IMR-90 (cell line): ENCODE measurements around the gene PIMREG. TPM values are rescaled to one million over a fixed set of nuclear protein-coding genes. Genes with fewer than 3 reads are reported as not detected.

Source experiments
- ATAC-seq: fragments of 200-7000 bp; cut with Tn5 transposase; 2 replicates; pipeline ENCODE4 v1.9.1; 2020; ENCODE audit warnings: low read depth, mild to moderate bottlenecking, moderate library complexity
- BruUV-seq: library from RNA; stranded (reverse); fragments of 400-500 nt; replicated peaks from 2 replicates; lab custom pipeline; 2021; lab: Mats Ljungman, UMichigan
- CTCF ChIA-PET: fragments of 300-600 bp; formaldehyde crosslinking; extraction: SDS; loops from one replicate; lab custom pipeline; 2021; ENCODE audit warnings: antibody characterized with exemption; lab: Yijun Ruan, JAX
- POLR2A ChIA-PET: fragments of 300-600 bp; sonication (Branson Sonifier 250); formaldehyde crosslinking; loops from one replicate; lab custom pipeline; 2022; ENCODE audit warnings: antibody characterized with exemption; ENCODE audit not compliant: unreplicated experiment; lab: Charles Lee
- DNase-seq: peaks from one replicate; pipeline ENCODE4 v3.0.0; 2013
- H2AFZ ChIP-seq: replicated peaks from 2 replicates; pipeline ENCODE3; 2013; ENCODE audit warnings: low read length, mild to moderate bottlenecking; ENCODE audit not compliant: poor library complexity
- H2AK5ac ChIP-seq: 2 replicates; pipeline ENCODE4 v1.6.1; 2013; ENCODE audit warnings: low read depth, low read length, inconsistent platforms
- H2AK9ac ChIP-seq: replicated peaks from 2 replicates; pipeline ENCODE3; 2013; ENCODE audit warnings: mild to moderate bottlenecking, low read depth, low read length, moderate library complexity; ENCODE audit not compliant: poor library complexity
- H2BK120ac ChIP-seq: 2 replicates; pipeline ENCODE4 v1.6.1; 2013; ENCODE audit warnings: low read depth, low read length, inconsistent platforms
- H2BK15ac ChIP-seq: 3 replicates; pipeline ENCODE4 v1.6.1; 2013; ENCODE audit warnings: low read depth, low read length, inconsistent platforms
- H2BK20ac ChIP-seq: 2 replicates; pipeline ENCODE4 v1.6.1; 2013; ENCODE audit warnings: low read depth, mild to moderate bottlenecking, inconsistent platforms, low read length, moderate library complexity
- H2BK5ac ChIP-seq: 2 replicates; pipeline ENCODE4 v1.6.1; 2013; ENCODE audit warnings: mild to moderate bottlenecking, low read depth, low read length, inconsistent platforms; ENCODE audit not compliant: poor library complexity, severe bottlenecking
- H3K14ac ChIP-seq: replicated peaks from 2 replicates; pipeline ENCODE4 v1.6.1; 2013; ENCODE audit warnings: low read depth, low read length, inconsistent platforms
- H3K18ac ChIP-seq: 2 replicates; pipeline ENCODE4 v1.6.1; 2013; ENCODE audit warnings: low read depth, low read length, control low read depth
- H3K23ac ChIP-seq: 2 replicates; pipeline ENCODE4 v1.6.1; 2013; ENCODE audit warnings: low read depth, low read length, inconsistent platforms
- H3K27ac ChIP-seq: 2 replicates; pipeline ENCODE4 v1.5.1; 2013; ENCODE audit warnings: mild to moderate bottlenecking, control low read depth, low read length; ENCODE audit not compliant: insufficient read depth
- H3K27me3 ChIP-seq: 2 replicates; pipeline ENCODE4 v1.6.1; 2013; ENCODE audit warnings: low read length; ENCODE audit not compliant: control insufficient read depth, insufficient read depth
- H3K36me3 ChIP-seq: 2 replicates; pipeline ENCODE4 v1.6.1; 2013; ENCODE audit warnings: low read length, mixed read lengths; ENCODE audit not compliant: control insufficient read depth, insufficient read depth
- H3K4ac ChIP-seq: 2 replicates; pipeline ENCODE4 v1.6.1; 2013; ENCODE audit warnings: low read depth, low read length, inconsistent platforms
- H3K4me1 ChIP-seq: 2 replicates; pipeline ENCODE4 v1.6.1; 2013; ENCODE audit warnings: low read length, mixed read lengths; ENCODE audit not compliant: control insufficient read depth, insufficient read depth
- H3K4me2 ChIP-seq: 2 replicates; pipeline ENCODE4 v1.6.1; 2013; ENCODE audit warnings: low read depth, mild to moderate bottlenecking, control low read depth, low read length, moderate library complexity
- H3K4me3 ChIP-seq: 2 replicates; pipeline ENCODE4 v1.5.1; 2013; ENCODE audit warnings: low read depth, mild to moderate bottlenecking, control low read depth, low read length, moderate library complexity; ENCODE audit not compliant: insufficient read depth
- H3K56ac ChIP-seq: 2 replicates; pipeline ENCODE4 v1.6.1; 2013; ENCODE audit warnings: low read length, inconsistent platforms; ENCODE audit not compliant: insufficient read depth; ENCODE audit errors: extremely low read depth
- H3K79me1 ChIP-seq, 2 experiments: 2 replicates each; pipeline ENCODE4 v1.6.1; 2013; ENCODE audit warnings: low read length in 2 of 2, inconsistent platforms in 1 of 2, low read depth in 1 of 2
- H3K9ac ChIP-seq: 2 replicates; pipeline ENCODE4 v1.6.1; 2013; ENCODE audit warnings: low read depth, low read length, control low read depth
- H3K9me1 ChIP-seq: 2 replicates; pipeline ENCODE4 v1.6.1; 2013; ENCODE audit warnings: low read length, inconsistent platforms; ENCODE audit not compliant: insufficient read depth
- H3K9me3 ChIP-seq: 2 replicates; pipeline ENCODE4 v1.6.1; 2013; ENCODE audit warnings: low read length; ENCODE audit not compliant: control insufficient read depth, insufficient read depth
- H4K20me1 ChIP-seq: 2 replicates; pipeline ENCODE4 v1.6.1; 2013; ENCODE audit warnings: low read length, inconsistent platforms; ENCODE audit not compliant: insufficient read depth
- H4K5ac ChIP-seq: 2 replicates; pipeline ENCODE4 v1.6.1; 2013; ENCODE audit warnings: mild to moderate bottlenecking, low read depth, low read length, control low read depth
- H4K8ac ChIP-seq, 2 experiments: 2 replicates each; pipeline ENCODE4 v1.6.1; 2013; ENCODE audit warnings: low read depth in 2 of 2, low read length in 2 of 2, control low read depth in 1 of 2, inconsistent platforms in 1 of 2
- H4K91ac ChIP-seq: 2 replicates; pipeline ENCODE4 v1.6.1; 2013; ENCODE audit warnings: low read depth, low read length, inconsistent platforms; ENCODE audit not compliant: insufficient read depth
- CTCF ChIP-seq: conservative IDR thresholded peaks from 2 replicates; pipeline ENCODE4 v1.5.1; 2012; ENCODE audit warnings: mild to moderate bottlenecking, low read depth, low read length, improper control_type of control experiment
- FOS ChIP-seq: fragments of 150-350 bp; IDR thresholded peaks from 2 replicates; pipeline ENCODE4 v1.6.1; 2016; ENCODE audit warnings: low read depth, low read length
- RAD21 ChIP-seq: IDR thresholded peaks from 2 replicates; pipeline ENCODE4 v1.6.1; 2012; ENCODE audit warnings: low read length, improper control_type of control experiment
- SMC3 ChIP-seq: fragments of 150-350 bp; IDR thresholded peaks from 2 replicates; pipeline ENCODE4 v1.6.1; 2016; ENCODE audit warnings: low read depth, mild to moderate bottlenecking, antibody characterized with exemption, low read length, moderate library complexity
- WGBS, 2 experiments: methylation state at CpG; one replicate each; pipeline versions ENCODE4 v1.1.5 to v1.1.7; 2013; ENCODE audit warnings: missing lambda C conversion rate in 2 of 2; ENCODE audit not compliant: insufficient read length in 1 of 2; ENCODE audit errors: extremely low coverage in 2 of 2; 5-methylcytosine and 5-hydroxymethylcytosine counted together
- dilution Hi-C: fragments of 300-500 bp; cut with HindIII; formaldehyde crosslinking; loops from one replicate; pipeline ENCODE4 v1.14.3; 2018; ENCODE audit warnings: low sequenced_read_pairs; ENCODE audit not compliant: unreplicated experiment
- in situ Hi-C: fragments of 300-500 bp; cut with MboI; formaldehyde crosslinking; loops from 3 replicates; pipeline ENCODE4 v1.14.3; 2019; ENCODE audit warnings: low sequenced_read_pairs, inconsistent platforms, mixed read lengths
- intact Hi-C: fragments of 100-400 bp; cut with micrococcal nuclease; formaldehyde crosslinking; loops from 2 replicates; pipeline ENCODE4 v1.10.0; 2022
- polyA plus RNA-seq, 3 experiments: library from polyadenylated mRNA; depleted of rRNA; stranded (reverse); fragments of >200 nt; gene quantifications; 2 replicates each; pipeline ENCODE4 v1.2.3, GENCODE V29; 2012; ENCODE audit warnings: low replicate concordance in 1 of 3
- total RNA-seq: library from RNA; depleted of rRNA; stranded (reverse); fragments of >200 nt; gene quantifications from 2 replicates; pipeline ENCODE4 v1.2.3, GENCODE V29; 2012

PIMREG gene
- total and polyA plus RNA-seq, 2 of the 4 experiments (the other 2 are of a cell fraction): 21.5 to 25.9 TPM

- Histone ChIP-seq H2AFZ (no peak overlapping the region), H4K8ac (no peak overlapping the region), H3K9ac (no peak overlapping the region), H3K4ac (no peak overlapping the region), H3K4me2 (no peak overlapping the region), H2BK15ac (no peak overlapping the region), H3K79me1 (no peaks in the 10 kb centered on the region), H4K91ac (no peak overlapping the region), H3K4me3 (no peak overlapping the region), H3K27ac (no peak overlapping the region), H3K56ac (no peak overlapping the region), H2BK120ac (no peak overlapping the region), H3K4me1 (no peaks in the 10 kb centered on the region), H3K9me3 (peaks cover under 1% of the 10 kb centered on the region; the same call in 1 of the 2 replicates), H3K27me3 (peaks cover 10% of the 10 kb centered on the region), H2BK5ac (no peak overlapping the region), H3K14ac (no peak overlapping the region), H2BK20ac (no peak overlapping the region), H4K20me1 (no peaks in the 10 kb centered on the region), H3K9me1 (no peaks in the 10 kb centered on the region), H3K23ac (no peak overlapping the region), H2AK9ac (no peak overlapping the region), H3K36me3 (no peaks in the 10 kb centered on the region), H2AK5ac (no peak overlapping the region), H3K18ac (no peak overlapping the region), H4K5ac (no peak overlapping the region)
- DNase-seq: peak; percentile 61
- dilution Hi-C loops: no loop called here
- intact Hi-C loops: loop anchor here (1.0 to 10.0 kb wide), 2 partner anchors 844 to 1191 kb away; no protein-coding TSS in a partner anchor
- ChIA-PET POLR2A (no interaction called here), CTCF (interaction anchor here (0.9 to 1.2 kb wide), 3 partner anchors 19 to 848 kb away, joined by 3 to 5 read pairs (median 4); no protein-coding TSS in a partner anchor)
- ATAC-seq: peak; percentile 99
- TF ChIP-seq RAD21 (peak; percentile 81), SMC3 (peak; percentile 70), FOS (no peak), CTCF (peak; percentile 78)
- in situ Hi-C loops: loop anchor here (25.0 kb wide), 1 partner anchor 1199 kb away; the partner anchor contains the start of gene SCIMP
- no TSS peak for BruUV-seq
- WGBS, 2 experiments: no CpG with 5 or more reads among the region's 9 CpGs
Measured at GRCh38 chr17:6435968-6436367, 8.3 kb upstream of the PIMREG start.
